T-helper 17 cell (primary cell): ENCODE measurements around the gene ZHX3. TPM values are rescaled to one million over a fixed set of nuclear protein-coding genes. Genes with fewer than 3 reads are reported as not detected.
"Not testable (repeated sequence)": the region's sequence is repeated elsewhere in the genome, so short reads cannot be mapped to it uniquely, and the experiment has no call there.

Experiments
- ATAC-seq: fragments of 150-1000 bp; cut with Tn5 transposase; 2 replicates; pipeline ENCODE4 v1.10.0; 2021; ENCODE audit warnings: mild to moderate bottlenecking, moderate library complexity
- DNase-seq, 3 donors: peaks; one replicate each; pipeline versions ENCODE4 v3.0.0 to v3.0.0-alpha.2; 2020 to 2021
- H3K9me3 ChIP-seq: one replicate; pipeline ENCODE4 v1.7.0; 2013; ENCODE audit warnings: low read length, mild to moderate bottlenecking; ENCODE audit not compliant: control insufficient read depth, poor library complexity, severe bottlenecking
- H3K27ac Mint-ChIP-seq: one replicate; pipeline ENCODE4 v1.8.0; 2022; ENCODE audit warnings: mild to moderate bottlenecking, moderate library complexity, mixed read lengths
- H3K27me3 Mint-ChIP-seq: one replicate; pipeline ENCODE4 v1.8.0; 2022; ENCODE audit warnings: mixed read lengths
- H3K36me3 Mint-ChIP-seq: one replicate; pipeline ENCODE4 v1.8.0; 2022; ENCODE audit warnings: low read depth, mixed read lengths
- H3K4me1 Mint-ChIP-seq: one replicate; pipeline ENCODE4 v1.8.0; 2022; ENCODE audit warnings: mild to moderate bottlenecking, mixed read lengths
- H3K4me3 Mint-ChIP-seq: one replicate; pipeline ENCODE4 v1.8.0; 2022; ENCODE audit warnings: mild to moderate bottlenecking, moderate library complexity, mixed read lengths
- total RNA-seq, 4 donors: library from RNA in 2 of 4; stranded (reverse) in 2 of 4; gene quantifications; one replicate each; pipeline ENCODE4 v1.2.3 and lab custom pipeline; 2022 to 2026

The ZHX3 gene
- total RNA-seq, 2 donors from 2014 or later: 4.1 to 4.9 TPM

DNA sequence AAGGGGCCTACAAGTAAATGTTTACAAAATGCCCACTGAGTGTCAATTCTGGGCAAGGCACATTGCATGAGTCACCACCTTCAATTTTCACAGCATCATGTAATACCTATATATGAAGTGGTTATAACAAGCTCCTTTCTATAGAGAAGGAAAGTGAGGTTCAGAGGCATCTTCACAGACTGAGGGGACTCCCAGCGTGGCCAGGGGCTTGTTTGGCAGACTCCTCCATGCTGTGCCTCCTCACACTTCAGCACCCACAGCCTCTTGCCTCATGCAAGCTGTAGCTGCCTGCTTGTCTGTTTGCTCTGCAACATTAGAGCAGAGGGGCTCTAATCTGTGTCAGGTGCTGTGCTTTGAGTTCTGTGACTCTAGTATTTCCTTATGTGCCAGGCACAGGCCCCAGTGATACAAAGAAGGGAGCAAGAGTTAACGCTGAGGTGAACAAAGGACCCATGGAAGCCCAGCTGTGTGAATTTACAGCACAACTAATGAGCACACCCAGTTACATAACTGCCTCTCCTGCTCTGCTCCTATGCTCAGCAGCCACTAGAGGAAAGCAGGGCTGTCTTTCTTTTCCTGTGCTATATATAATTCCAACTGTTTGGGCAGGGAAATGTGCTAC is 72.3 kb downstream of the ZHX3 start:
- no peaks in the 10 kb centered on the region for H3K27me3 Mint-ChIP-seq
- H3K36me3 Mint-ChIP-seq: no peaks in the 10 kb centered on the region
- H3K9me3 ChIP-seq: no peaks in the 10 kb centered on the region
- ATAC-seq (no peak), DNase-seq (no peak)
- H3K27ac Mint-ChIP-seq: no peak overlapping the region
- H3K4me3 Mint-ChIP-seq: no peak overlapping the region
- peaks cover 15% of the 10 kb centered on the region for H3K4me1 Mint-ChIP-seq

DNA sequence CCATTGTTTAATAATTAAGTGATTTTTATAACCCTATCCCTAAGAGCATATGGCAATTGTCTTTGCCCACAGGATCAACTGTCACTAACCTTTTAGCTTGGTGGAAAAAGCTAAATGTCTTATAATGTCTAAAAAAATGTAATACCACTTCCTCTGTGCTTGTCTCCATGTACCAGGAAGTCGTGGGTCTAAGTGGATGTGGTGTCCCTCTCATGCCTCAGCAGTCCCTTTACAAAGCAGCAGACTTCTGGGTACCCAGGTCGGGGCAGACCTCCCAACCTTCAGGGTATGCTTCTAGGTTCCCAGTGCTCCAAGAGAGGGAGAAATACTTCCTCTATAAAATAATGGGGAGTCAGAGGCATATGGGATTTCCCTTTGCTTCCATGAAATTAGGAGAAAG is 74.7 kb downstream of the ZHX3 start:
- H3K4me1 Mint-ChIP-seq: peaks cover 7% of the 10 kb centered on the region
- no peak overlapping the region for H3K4me3 Mint-ChIP-seq
- ATAC-seq: no peak

DNA sequence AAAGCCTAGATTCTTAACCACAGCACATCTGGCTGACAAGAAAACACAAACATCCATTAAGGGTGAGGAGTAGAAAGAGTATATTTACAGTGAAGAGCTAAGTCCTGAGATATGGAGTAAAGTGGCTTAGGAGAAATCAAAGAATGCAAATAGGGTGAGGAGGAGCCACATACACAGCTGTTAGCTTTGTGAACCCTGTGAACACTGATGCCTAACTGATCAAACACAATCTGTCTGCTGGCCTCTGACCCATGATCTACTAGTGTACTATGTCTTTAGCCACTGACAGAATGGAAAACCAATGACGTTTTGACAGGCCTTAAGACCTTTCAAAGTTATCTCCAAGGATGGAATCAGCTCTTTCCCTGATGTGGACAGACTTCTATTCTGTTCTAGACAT is 75.2 kb downstream of the ZHX3 start:
- H3K27ac Mint-ChIP-seq: no peak overlapping the region
- no peak overlapping the region for H3K4me3 Mint-ChIP-seq
- no peaks in the 10 kb centered on the region for H3K9me3 ChIP-seq
- DNase-seq: no peak
- H3K27me3 Mint-ChIP-seq: no peaks in the 10 kb centered on the region
- H3K36me3 Mint-ChIP-seq: peaks cover 2% of the 10 kb centered on the region
- no peak for ATAC-seq
- H3K4me1 Mint-ChIP-seq: peaks cover 3% of the 10 kb centered on the region

More for the DNA sequence above, 74.7 kb downstream of the ZHX3 start:
- no peaks in the 10 kb centered on the region for H3K9me3 ChIP-seq
- H3K27ac Mint-ChIP-seq: no peak overlapping the region
- no peaks in the 10 kb centered on the region for H3K27me3 Mint-ChIP-seq
- peaks cover 2% of the 10 kb centered on the region for H3K36me3 Mint-ChIP-seq
- no peak for DNase-seq

DNA sequence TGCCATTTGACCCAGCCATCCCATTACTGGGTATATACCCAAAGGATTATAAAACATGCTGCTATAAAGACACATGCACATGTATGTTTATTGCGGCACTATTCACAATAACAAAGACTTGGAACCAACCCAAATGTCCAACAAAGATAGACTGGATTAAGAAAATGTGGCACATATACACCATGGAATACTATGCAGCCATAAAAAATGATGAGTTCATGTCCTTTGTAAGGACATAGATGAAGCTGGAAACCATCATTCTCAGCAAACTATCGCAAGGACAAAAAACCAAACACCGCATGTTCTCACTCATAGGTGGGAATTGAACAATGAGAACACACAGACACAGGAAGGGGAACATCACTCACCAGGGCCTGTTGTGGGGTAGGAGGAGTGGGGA is 80.3 kb downstream of the ZHX3 start:
- not testable (repeated sequence) for H3K27ac Mint-ChIP-seq, DNase-seq, ATAC-seq, H3K4me3 Mint-ChIP-seq, H3K36me3 Mint-ChIP-seq, H3K27me3 Mint-ChIP-seq, H3K9me3 ChIP-seq
- peaks cover 11% of the 10 kb centered on the region for H3K4me1 Mint-ChIP-seq

DNA sequence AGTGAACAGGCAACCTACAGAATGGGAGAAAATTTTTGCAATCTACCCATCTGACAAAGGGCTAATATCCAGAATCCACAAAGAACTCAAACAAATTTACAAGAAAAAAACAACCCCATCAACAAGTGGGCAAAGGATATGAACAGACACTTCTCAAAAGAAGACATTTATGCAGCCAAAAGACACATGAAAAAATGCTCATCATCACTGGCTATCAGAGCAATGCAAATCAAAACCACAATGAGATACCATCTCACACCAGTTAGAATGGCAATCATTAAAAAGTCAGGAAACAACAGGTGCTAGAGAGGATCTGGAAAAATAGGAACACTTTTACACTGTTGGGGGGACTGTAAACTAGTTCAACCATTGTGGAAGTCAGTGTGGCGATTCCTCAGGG is 80.7 kb downstream of the ZHX3 start:
- not testable (repeated sequence) for H3K36me3 Mint-ChIP-seq, DNase-seq, H3K27ac Mint-ChIP-seq, H3K4me3 Mint-ChIP-seq, H3K27me3 Mint-ChIP-seq, H3K9me3 ChIP-seq, ATAC-seq
- H3K4me1 Mint-ChIP-seq: peaks cover 15% of the 10 kb centered on the region

DNA sequence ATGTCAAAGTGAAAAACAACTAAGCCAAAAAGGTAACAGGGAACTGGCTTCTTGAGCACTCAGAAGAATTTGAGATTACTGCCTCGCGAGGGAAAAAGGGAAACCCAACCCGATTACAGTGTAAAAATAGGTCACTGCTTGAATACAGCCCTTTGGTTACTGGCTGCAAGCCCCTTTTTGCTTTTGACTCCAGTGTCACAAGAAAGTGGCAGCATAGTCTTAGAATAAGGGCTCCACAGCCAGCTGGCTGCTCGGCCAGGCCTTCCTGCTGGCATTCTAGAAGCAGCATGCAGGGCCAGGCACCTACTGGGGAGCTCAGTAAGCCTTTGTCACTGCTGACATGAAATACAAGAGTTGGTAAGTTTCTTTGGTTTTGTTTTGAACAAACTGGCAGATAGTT is 83.0 kb downstream of the ZHX3 start:
- no peaks in the 10 kb centered on the region for H3K9me3 ChIP-seq
- Mint-ChIP-seq H3K27me3 (no peaks in the 10 kb centered on the region), H3K36me3 (peaks cover 2% of the 10 kb centered on the region), H3K4me3 (no peak overlapping the region), H3K27ac (no peak overlapping the region), H3K4me1 (peaks cover 12% of the 10 kb centered on the region)
- no peak for ATAC-seq
- no peak for DNase-seq

DNA sequence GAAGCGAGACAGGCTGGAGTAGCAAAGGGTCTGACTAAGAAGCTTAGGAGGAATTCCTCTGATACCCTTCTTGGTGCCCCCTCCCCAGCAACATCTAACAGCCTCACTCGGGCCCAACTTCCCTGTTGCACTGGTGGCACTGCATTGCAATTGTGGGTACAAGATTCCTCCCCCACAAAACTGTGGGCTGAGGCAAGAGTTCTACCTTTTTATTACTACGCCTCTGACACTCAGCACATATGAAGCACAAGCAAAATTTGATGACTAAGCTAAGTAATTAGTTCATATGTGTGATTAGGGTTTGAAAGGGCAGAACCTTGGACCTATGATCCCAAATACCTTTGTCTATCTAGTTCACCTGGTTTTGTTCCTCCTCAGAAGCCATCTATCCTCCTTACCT is 83.5 kb downstream of the ZHX3 start:
- Mint-ChIP-seq H3K27ac (no peak overlapping the region), H3K27me3 (no peaks in the 10 kb centered on the region)
- no peak for ATAC-seq

DNA sequence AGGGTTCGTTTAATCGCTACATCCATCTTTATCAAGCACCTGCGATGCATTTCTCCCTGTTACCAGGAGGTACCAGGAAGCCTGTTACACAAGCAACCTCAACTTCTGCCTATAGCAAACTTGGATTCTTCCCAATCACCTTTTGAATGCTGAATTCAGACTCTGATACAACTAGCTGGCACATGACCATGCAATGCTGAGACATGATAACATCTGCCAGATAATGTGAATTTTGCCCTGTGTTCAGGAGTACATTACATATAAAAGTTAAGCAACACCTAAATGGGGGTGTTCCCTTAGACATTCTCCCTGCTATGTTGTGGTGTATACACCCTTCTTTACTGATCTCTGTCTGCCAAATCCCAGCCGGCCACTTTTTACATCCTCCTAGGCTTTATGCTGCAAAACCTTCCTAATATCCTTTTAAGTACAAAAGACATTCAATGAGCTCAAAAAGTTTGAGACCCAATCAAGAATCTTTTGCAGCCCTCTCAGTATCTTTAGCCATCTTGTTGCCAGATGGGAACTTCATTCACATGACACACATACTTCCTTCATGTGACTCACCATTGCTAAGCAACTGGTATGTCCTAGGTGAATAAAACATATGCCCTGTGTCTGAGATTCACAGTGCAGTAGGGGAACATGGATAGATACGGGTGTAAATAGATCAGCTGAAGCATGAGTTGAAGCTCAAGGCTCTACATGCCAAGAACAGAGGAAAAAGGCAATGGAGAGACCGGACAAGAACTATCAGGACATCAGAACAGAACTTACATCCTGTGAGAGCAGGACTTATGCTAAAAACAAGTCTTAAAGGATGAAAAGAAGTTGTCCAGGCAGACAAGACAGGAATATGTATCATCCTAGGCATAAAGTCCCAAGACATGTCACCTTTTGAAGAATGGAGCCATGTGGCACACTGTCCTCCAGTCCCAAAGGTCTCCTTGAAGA is 84.3 kb downstream of the ZHX3 start:
- ATAC-seq: no peak
- no peak overlapping the region for H3K4me3 Mint-ChIP-seq

More for the DNA sequence above, 83.5 kb downstream of the ZHX3 start:
- Mint-ChIP-seq H3K4me3 (no peak overlapping the region), H3K4me1 (peaks cover 12% of the 10 kb centered on the region), H3K36me3 (peaks cover 2% of the 10 kb centered on the region)
- no peaks in the 10 kb centered on the region for H3K9me3 ChIP-seq
- no peak for DNase-seq

DNA sequence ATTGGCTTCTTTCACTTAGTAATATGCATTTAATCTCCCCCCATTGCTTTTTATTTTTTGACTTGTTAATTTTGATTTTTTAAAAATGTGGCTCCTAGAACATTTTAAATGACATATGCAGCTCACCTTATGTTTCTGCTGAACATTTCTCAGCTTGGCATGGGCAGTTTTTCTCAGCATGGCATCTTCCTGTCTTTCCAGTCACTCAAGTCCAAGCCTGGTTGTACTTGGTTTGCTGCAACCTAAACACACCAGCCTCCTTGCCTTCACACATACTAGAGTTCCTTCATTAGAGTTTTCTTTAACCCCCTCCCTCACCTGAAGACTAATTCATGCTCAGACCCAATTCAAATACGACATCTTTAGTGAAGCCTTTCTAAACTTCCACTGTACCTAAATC is 86.4 kb downstream of the ZHX3 start:
- no peak overlapping the region for H3K27ac Mint-ChIP-seq
- H3K36me3 Mint-ChIP-seq: no peaks in the 10 kb centered on the region

More for the DNA sequence above, 84.3 kb downstream of the ZHX3 start:
- H3K36me3 Mint-ChIP-seq: peaks cover 2% of the 10 kb centered on the region
- H3K27ac Mint-ChIP-seq: no peak overlapping the region
- DNase-seq: no peak
- no peaks in the 10 kb centered on the region for H3K27me3 Mint-ChIP-seq
- H3K4me1 Mint-ChIP-seq: peaks cover 14% of the 10 kb centered on the region
- no peaks in the 10 kb centered on the region for H3K9me3 ChIP-seq

DNA sequence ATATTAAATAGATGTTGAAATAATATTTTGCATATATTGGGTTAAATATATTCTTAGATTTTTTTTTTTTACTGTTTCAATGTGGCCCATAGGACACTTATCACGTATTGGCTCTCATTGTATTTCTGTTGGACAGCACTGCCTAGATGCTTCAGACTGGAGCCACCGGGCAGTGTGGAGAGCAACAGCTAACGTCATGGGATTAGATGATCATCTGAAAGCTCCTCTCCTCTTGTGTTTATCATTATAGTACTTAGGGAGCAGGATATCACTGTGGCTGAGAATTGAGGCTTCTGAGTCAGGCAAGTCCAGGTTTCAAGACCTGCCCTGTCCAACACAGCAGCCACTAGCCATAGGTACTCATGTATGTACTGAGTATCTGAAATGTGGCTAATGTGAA is 87.4 kb downstream of the ZHX3 start:
- no peak overlapping the region for H3K27ac Mint-ChIP-seq
- peaks cover 14% of the 10 kb centered on the region for H3K4me1 Mint-ChIP-seq
- no peak overlapping the region for H3K4me3 Mint-ChIP-seq
- DNase-seq (no peak), ATAC-seq (no peak)
- no peaks in the 10 kb centered on the region for H3K27me3 Mint-ChIP-seq
- no peaks in the 10 kb centered on the region for H3K36me3 Mint-ChIP-seq
- no peaks in the 10 kb centered on the region for H3K9me3 ChIP-seq

More for the DNA sequence above, 86.4 kb downstream of the ZHX3 start:
- no peaks in the 10 kb centered on the region for H3K9me3 ChIP-seq
- H3K4me1 Mint-ChIP-seq: peaks cover 14% of the 10 kb centered on the region
- DNase-seq (no peak), ATAC-seq (no peak)
- no peaks in the 10 kb centered on the region for H3K27me3 Mint-ChIP-seq
- H3K4me3 Mint-ChIP-seq: no peak overlapping the region

DNA sequence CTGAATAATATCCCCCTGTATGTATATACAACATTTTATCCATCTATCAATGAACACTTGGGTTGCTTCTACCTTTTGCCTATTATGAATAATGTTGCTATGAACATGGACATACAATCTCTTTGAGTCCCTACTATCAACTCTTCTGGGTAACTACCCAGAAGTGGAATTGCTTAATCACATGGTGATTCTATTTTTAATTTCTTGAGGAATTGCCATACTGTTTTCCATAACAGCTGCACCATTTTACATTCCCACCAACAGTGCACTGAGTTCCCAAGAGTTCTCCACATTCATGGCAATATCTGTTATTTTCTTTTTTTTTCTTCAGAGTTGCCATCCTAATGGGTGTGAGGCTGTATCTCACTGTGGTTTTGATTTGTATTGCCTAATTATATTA is 88.3 kb downstream of the ZHX3 start:
- H3K27me3 Mint-ChIP-seq: no peaks in the 10 kb centered on the region
- no peaks in the 10 kb centered on the region for H3K9me3 ChIP-seq
- peaks cover 15% of the 10 kb centered on the region for H3K4me1 Mint-ChIP-seq
- H3K27ac Mint-ChIP-seq: no peak overlapping the region
- ATAC-seq (no peak), DNase-seq (no peak)
- H3K36me3 Mint-ChIP-seq: no peaks in the 10 kb centered on the region
- H3K4me3 Mint-ChIP-seq: no peak overlapping the region

DNA sequence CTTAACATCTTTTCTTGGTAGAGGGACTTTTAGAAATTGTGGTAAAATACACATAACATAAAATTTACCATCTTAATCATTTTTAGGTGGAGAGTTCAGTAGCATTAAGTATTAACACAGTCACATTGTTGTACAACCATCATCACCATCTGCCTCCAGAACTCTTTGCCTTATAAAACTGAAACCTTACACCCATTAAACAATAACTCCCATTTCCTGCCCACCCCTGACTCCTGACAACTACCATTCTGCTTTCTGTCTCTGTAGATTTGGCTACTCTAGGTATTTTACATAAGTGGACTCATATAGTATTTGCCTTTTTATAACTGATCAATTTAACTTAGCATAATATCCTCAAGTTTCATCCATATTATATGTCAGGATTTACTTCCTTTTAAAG is 88.7 kb downstream of the ZHX3 start:
- H3K9me3 ChIP-seq: no peaks in the 10 kb centered on the region
- Mint-ChIP-seq H3K4me1 (peaks cover 17% of the 10 kb centered on the region), H3K27ac (no peak overlapping the region), H3K27me3 (no peaks in the 10 kb centered on the region), H3K4me3 (no peak overlapping the region), H3K36me3 (no peaks in the 10 kb centered on the region)
- ATAC-seq (no peak), DNase-seq (no peak)

DNA sequence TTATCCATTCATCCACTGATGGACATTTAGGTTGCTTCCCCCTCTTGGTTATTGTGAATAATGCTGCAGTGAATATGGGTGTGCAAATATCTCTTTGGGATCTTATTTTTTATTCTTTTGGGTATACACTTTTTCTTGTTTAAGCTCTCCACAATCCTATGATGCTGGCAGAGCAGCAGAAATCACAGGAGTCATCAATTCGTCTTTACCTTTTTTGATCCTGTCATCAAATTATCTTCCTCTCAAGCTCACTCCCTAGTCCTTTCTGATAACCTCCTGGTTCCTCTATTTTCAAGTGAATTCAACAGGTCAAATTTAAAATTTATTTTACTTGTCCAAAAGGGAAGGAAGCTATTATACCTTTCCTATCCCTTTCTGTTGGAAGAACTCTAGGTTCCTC is 91.1 kb downstream of the ZHX3 start:
- Mint-ChIP-seq H3K27ac (no peak overlapping the region), H3K27me3 (no peaks in the 10 kb centered on the region), H3K36me3 (peaks cover 4% of the 10 kb centered on the region), H3K4me1 (peaks cover 8% of the 10 kb centered on the region), H3K4me3 (no peak overlapping the region)
- H3K9me3 ChIP-seq: no peaks in the 10 kb centered on the region
- DNase-seq (no peak), ATAC-seq (no peak)
